K562 (cell line): ENCODE measurements around the gene TOR1B. TPM values are rescaled to one million over a fixed set of nuclear protein-coding genes. Genes with fewer than 3 reads are reported as not detected.
A peak's percentile ranks its signal among the peaks of the same experiment; 100 is the strongest.

Source experiments
- BHLHE40 ChIP-seq: IDR thresholded peaks from 2 replicates; pipeline ENCODE4 v1.6.1; 2011; ENCODE audit warnings: low read length, improper control_type of control experiment
- CREB1 ChIP-seq, 2 experiments: sonication (generic) in 1 of 2; formaldehyde crosslinking in 1 of 2; IDR thresholded peaks; 2 replicates each; pipeline versions ENCODE4 v1.6.1 to v1.8.0; 2012 to 2022; ENCODE audit warnings: inconsistent platforms in 1 of 2, mild to moderate bottlenecking in 1 of 2, missing genetic modification reagents in 1 of 2, moderate library complexity in 1 of 2
- CXXC5 ChIP-seq: fragments of 250-450 bp; sonication (Bioruptor Pico); IDR thresholded peaks from 2 replicates; pipeline ENCODE4 v1.8.0; 2022; ENCODE audit warnings: inconsistent platforms, mild to moderate bottlenecking, moderate library complexity
- DIDO1 ChIP-seq: fragments of 450-650 bp; IDR thresholded peaks from 2 replicates; pipeline ENCODE4 v1.6.1; 2016; ENCODE audit warnings: low read depth, missing biosample characterization, missing genetic modification characterization
- ETV6 ChIP-seq, 3 experiments: fragments of 150-350 bp in 1 of 3; sonication (generic) in 1 of 3; formaldehyde crosslinking in 1 of 3; IDR thresholded peaks; 2 replicates each; pipeline versions ENCODE4 v1.6.1 to v1.8.0; 2014 to 2022; ENCODE audit warnings: borderline replicate concordance in 2 of 3, low read depth in 2 of 3, antibody characterized with exemption in 1 of 3, low read length in 1 of 3, mild to moderate bottlenecking in 1 of 3, missing genetic modification reagents in 1 of 3
- FOXK2 ChIP-seq, 2 experiments: fragments of 450-650 bp; IDR thresholded peaks in 1 of 2; conservative IDR thresholded peaks in 1 of 2; 2 replicates each; pipeline ENCODE4 v1.6.1; 2016; ENCODE audit warnings: low read depth in 2 of 2, mild to moderate bottlenecking in 1 of 2
- HCFC1 ChIP-seq: IDR thresholded peaks from 2 replicates; pipeline ENCODE4 v1.6.1; 2012; ENCODE audit warnings: low read depth, low read length, improper control_type of control experiment
- NFYB ChIP-seq: IDR thresholded peaks from 2 replicates; pipeline ENCODE4 v1.6.1; 2011; ENCODE audit warnings: mild to moderate bottlenecking, moderate library complexity; ENCODE audit not compliant: insufficient read length; ENCODE audit errors: extremely low read depth
- PHTF2 ChIP-seq: fragments of 250-450 bp; sonication (Bioruptor Pico); IDR thresholded peaks from 2 replicates; pipeline ENCODE4 v1.5.0; 2021; ENCODE audit warnings: mild to moderate bottlenecking
- PTRF ChIP-seq: fragments of 450-650 bp; IDR thresholded peaks from 2 replicates; pipeline ENCODE4 v1.6.1; 2016; ENCODE audit warnings: mild to moderate bottlenecking, missing genetic modification characterization, missing compliant biosample characterization
- RBM25 ChIP-seq: fragments of 200-400 bp; formaldehyde crosslinking; IDR thresholded peaks from 2 replicates; pipeline ENCODE4 v1.6.1; 2018; ENCODE audit warnings: low read length, low read depth, moderate library complexity; ENCODE audit not compliant: severe bottlenecking
- SMARCA4 ChIP-seq: fragments of 450-650 bp; IDR thresholded peaks from 2 replicates; pipeline ENCODE4 v1.6.1; 2016
- TAF7 ChIP-seq: fragments of 450-650 bp; IDR thresholded peaks from 2 replicates; pipeline ENCODE4 v1.6.1; 2016; ENCODE audit warnings: missing genetic modification characterization, missing compliant biosample characterization
- U2AF2 ChIP-seq: fragments of 200-400 bp; formaldehyde crosslinking; optimal IDR thresholded peaks from 2 replicates; pipeline ENCODE3; 2017; ENCODE audit warnings: low read depth, mild to moderate bottlenecking, low read length
- polyA plus RNA-seq, 8 experiments: library from polyadenylated mRNA; depleted of rRNA in 4 of 8; stranded (reverse) in 5 of 8; unstranded in 3 of 8; fragments of >200 nt; fragmentation: Nextera tagmentation in 2 of 8; fragmentation: Illumina TruSeq in 1 of 8; extraction: Ambion mirVana in 2 of 8; extraction: Trizol in 1 of 8; gene quantifications; 2 replicates each; pipeline versions ENCODE4 v1.2.1 to v1.2.3, GENCODE V29; 2011 to 2014; ENCODE audit warnings: inconsistent platforms in 1 of 8, missing spikeins in 1 of 8
- total RNA-seq, 7 experiments: library from RNA; depleted of rRNA in 6 of 7; stranded (reverse); fragments of >200 nt in 6 of 7; fragmentation: Illumina TruSeq in 2 of 7; extraction: Trizol in 2 of 7; gene quantifications; 2 replicates each; pipeline versions ENCODE4 v1.2.1 to v1.2.3, GENCODE V29; 2011 to 2021; ENCODE audit warnings: low replicate concordance in 1 of 7
- TF ChIP-seq, protein P1 (sequence below), 3 experiments: fragments of 200-800 bp in 1 of 3; fragments of 250-450 bp in 1 of 3; fragments of 450-650 bp in 1 of 3; sonication (Bioruptor Pico) in 1 of 3; sonication (Bioruptor generic) in 1 of 3; formaldehyde crosslinking in 1 of 3; IDR thresholded peaks; 2 replicates each; pipeline versions ENCODE4 v1.6.1 to v1.8.0; 2016 to 2022; ENCODE audit warnings: mild to moderate bottlenecking in 2 of 3, missing genetic modification characterization in 2 of 3, missing compliant biosample characterization in 1 of 3, moderate library complexity in 1 of 3
- TF ChIP-seq, protein P2 (sequence below): sonication (generic); formaldehyde crosslinking; IDR thresholded peaks from 2 replicates; pipeline ENCODE4 v1.4.0; 2020; ENCODE audit warnings: mild to moderate bottlenecking, missing genetic modification reagents
- TF ChIP-seq, protein P3 (sequence below): sonication (generic); formaldehyde crosslinking; IDR thresholded peaks from 2 replicates; pipeline ENCODE4 v1.9.0; 2022; ENCODE audit warnings: mild to moderate bottlenecking, missing genetic modification reagents
- TF ChIP-seq, protein P4 (sequence below), 2 experiments: fragments of 200-800 bp in 1 of 2; sonication (Bioruptor generic) in 1 of 2; sonication (generic) in 1 of 2; formaldehyde crosslinking in 1 of 2; IDR thresholded peaks in 1 of 2; conservative IDR thresholded peaks in 1 of 2; 2 replicates each; pipeline versions ENCODE4 v1.5.0 to v1.6.1; 2016 to 2020; ENCODE audit warnings: missing compliant biosample characterization in 1 of 2, missing genetic modification characterization in 1 of 2, missing genetic modification reagents in 1 of 2

Gene TOR1B
- total and polyA plus RNA-seq, 9 of the 15 experiments (the other 6 are each of a cell fraction or from before 2014, with no cell fraction given) = 4.2 to 36.5 (median 24.6) TPM

DNA sequence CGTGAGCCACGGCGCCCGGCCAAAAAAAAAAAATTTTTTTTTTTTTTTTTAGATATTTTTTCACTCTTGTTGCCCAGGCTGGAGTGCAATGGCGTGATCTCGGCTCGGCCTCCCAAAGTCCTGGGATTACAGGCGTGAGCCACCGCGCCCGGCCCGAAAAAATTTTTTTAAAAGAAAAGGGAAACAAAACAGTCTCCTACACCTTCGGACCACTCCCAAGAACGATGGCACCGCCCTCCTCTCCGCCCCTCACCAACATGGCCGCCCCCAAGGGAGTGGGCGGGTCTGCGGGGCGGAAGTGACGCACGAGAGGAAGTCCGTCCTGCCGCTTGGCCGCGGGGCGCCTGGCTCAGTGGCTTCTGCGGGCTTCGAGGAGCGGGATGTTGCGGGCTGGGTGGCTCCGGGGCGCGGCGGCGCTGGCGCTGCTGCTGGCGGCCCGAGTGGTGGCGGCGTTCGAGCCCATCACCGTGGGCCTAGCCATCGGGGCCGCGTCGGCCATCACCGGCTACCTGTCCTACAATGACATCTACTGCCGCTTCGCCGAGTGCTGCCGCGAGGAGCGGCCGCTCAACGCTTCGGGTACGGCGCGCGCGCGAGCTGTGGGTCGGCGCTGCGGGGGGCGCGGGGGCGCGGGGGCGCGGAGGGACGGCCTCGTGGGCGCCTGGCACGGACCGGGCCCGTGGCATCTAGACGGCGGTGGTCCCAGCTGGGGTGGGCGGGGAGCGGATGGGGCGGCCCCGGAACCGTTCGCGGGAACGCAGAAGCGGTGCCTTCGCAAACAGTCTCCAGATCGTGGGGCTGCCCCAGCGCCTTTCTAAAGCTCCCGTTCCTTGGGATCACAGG is at the start of gene TOR1B (continued):
- TF ChIP-seq RBM25 = no peak
- TF ChIP-seq HCFC1 = peak; percentile 93
- TF ChIP-seq PTRF = no peak
- 0 out of 4 replicates have a peak, but pooled peaks of 1 of the 2 experiments have one; percentile 14 for TF ChIP-seq FOXK2 (conservative IDR thresholded peaks at IDR 0.05 in 1 of 2, IDR thresholded peaks at IDR 0.05 in 1 of 2; ENCODE audit: low read depth in 2 of 2)
- no peak for TF ChIP-seq ETV6 (IDR thresholded peaks at IDR 0.05; ENCODE audit: borderline replicate concordance in 1 of 2, low read depth in 2 of 2, low read length in 1 of 2)
- no peak for TF ChIP-seq ETV6 (CRISPR knock-in tag; IDR thresholded peaks at IDR 0.05; ENCODE audit: borderline replicate concordance)
- TF ChIP-seq, protein P1, sequence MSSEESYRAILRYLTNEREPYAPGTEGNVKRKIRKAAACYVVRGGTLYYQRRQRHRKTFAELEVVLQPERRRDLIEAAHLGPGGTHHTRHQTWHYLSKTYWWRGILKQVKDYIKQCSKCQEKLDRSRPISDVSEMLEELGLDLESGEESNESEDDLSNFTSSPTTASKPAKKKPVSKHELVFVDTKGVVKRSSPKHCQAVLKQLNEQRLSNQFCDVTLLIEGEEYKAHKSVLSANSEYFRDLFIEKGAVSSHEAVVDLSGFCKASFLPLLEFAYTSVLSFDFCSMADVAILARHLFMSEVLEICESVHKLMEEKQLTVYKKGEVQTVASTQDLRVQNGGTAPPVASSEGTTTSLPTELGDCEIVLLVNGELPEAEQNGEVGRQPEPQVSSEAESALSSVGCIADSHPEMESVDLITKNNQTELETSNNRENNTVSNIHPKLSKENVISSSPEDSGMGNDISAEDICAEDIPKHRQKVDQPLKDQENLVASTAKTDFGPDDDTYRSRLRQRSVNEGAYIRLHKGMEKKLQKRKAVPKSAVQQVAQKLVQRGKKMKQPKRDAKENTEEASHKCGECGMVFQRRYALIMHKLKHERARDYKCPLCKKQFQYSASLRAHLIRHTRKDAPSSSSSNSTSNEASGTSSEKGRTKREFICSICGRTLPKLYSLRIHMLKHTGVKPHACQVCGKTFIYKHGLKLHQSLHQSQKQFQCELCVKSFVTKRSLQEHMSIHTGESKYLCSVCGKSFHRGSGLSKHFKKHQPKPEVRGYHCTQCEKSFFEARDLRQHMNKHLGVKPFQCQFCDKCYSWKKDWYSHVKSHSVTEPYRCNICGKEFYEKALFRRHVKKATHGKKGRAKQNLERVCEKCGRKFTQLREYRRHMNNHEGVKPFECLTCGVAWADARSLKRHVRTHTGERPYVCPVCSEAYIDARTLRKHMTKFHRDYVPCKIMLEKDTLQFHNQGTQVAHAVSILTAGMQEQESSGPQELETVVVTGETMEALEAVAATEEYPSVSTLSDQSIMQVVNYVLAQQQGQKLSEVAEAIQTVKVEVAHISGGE (CRISPR knock-in tag; IDR thresholded peaks at IDR 0.05) = peak; percentile 86 to 98 (median 95); a peak in 5 of 6 replicates
- peak; percentile 70 for TF ChIP-seq DIDO1 (tag)
- TF ChIP-seq U2AF2 = no peak
- no peak for TF ChIP-seq PHTF2 (CRISPR knock-in tag)
- 0 out of 2 replicates have a peak, but pooled peaks have one; percentile 32 for TF ChIP-seq BHLHE40
- TF ChIP-seq CXXC5 (CRISPR knock-in tag) = peak; percentile 89
- TF ChIP-seq, protein P2, sequence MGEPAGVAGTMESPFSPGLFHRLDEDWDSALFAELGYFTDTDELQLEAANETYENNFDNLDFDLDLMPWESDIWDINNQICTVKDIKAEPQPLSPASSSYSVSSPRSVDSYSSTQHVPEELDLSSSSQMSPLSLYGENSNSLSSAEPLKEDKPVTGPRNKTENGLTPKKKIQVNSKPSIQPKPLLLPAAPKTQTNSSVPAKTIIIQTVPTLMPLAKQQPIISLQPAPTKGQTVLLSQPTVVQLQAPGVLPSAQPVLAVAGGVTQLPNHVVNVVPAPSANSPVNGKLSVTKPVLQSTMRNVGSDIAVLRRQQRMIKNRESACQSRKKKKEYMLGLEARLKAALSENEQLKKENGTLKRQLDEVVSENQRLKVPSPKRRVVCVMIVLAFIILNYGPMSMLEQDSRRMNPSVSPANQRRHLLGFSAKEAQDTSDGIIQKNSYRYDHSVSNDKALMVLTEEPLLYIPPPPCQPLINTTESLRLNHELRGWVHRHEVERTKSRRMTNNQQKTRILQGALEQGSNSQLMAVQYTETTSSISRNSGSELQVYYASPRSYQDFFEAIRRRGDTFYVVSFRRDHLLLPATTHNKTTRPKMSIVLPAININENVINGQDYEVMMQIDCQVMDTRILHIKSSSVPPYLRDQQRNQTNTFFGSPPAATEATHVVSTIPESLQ (CRISPR knock-in tag) = no peak
- peak; percentile 93 for TF ChIP-seq CREB1 (IDR thresholded peaks at IDR 0.05)
- peak; percentile 96 for TF ChIP-seq CREB1 (CRISPR knock-in tag; IDR thresholded peaks at IDR 0.05)
- TF ChIP-seq, protein P3, sequence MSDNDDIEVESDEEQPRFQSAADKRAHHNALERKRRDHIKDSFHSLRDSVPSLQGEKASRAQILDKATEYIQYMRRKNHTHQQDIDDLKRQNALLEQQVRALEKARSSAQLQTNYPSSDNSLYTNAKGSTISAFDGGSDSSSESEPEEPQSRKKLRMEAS (CRISPR knock-in tag) = peak; percentile 37; the same call in 1 of the 2 replicates
- TF ChIP-seq NFYB = no peak
- TF ChIP-seq, protein P4, sequence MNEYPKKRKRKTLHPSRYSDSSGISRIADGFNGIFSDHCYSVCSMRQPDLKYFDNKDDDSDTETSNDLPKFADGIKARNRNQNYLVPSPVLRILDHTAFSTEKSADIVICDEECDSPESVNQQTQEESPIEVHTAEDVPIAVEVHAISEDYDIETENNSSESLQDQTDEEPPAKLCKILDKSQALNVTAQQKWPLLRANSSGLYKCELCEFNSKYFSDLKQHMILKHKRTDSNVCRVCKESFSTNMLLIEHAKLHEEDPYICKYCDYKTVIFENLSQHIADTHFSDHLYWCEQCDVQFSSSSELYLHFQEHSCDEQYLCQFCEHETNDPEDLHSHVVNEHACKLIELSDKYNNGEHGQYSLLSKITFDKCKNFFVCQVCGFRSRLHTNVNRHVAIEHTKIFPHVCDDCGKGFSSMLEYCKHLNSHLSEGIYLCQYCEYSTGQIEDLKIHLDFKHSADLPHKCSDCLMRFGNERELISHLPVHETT (CRISPR knock-in tag; conservative IDR thresholded peaks at IDR 0.05 in 1 of 2, IDR thresholded peaks at IDR 0.05 in 1 of 2) = peak in 1 of 2 experiments; percentile 57; a peak in 1 of 4 replicates
- no peak for TF ChIP-seq SMARCA4
- TF ChIP-seq TAF7 (tag) = no peak
